Fibroblast of skin of scalp (primary cell): ENCODE measurements around the gene SERPINA1. TPM values are rescaled to one million over a fixed set of nuclear protein-coding genes. Genes with fewer than 3 reads are reported as not detected.
"Not testable (repeated sequence)": the region's sequence is repeated elsewhere in the genome, so short reads cannot be mapped to it uniquely, and the experiment has no call there.

Experiments used
- DNase-seq: peaks from one replicate; pipeline ENCODE4 v3.0.0-alpha.2; 2013
- polyA plus RNA-seq, 2 experiments: library from polyadenylated mRNA; unstranded; fragments of 120-200 nt; gene quantifications; one replicate each; pipeline ENCODE4 v1.2.1, GENCODE V29; 2013; ENCODE audit not compliant: insufficient read length in 2 of 2

SERPINA1 gene
- polyA plus RNA-seq (2013, experiment 1 of 2; ENCODE audit: insufficient read length): not detected
- 5.2 TPM for polyA plus RNA-seq (2013, experiment 2 of 2; ENCODE audit: insufficient read length)

DNA sequence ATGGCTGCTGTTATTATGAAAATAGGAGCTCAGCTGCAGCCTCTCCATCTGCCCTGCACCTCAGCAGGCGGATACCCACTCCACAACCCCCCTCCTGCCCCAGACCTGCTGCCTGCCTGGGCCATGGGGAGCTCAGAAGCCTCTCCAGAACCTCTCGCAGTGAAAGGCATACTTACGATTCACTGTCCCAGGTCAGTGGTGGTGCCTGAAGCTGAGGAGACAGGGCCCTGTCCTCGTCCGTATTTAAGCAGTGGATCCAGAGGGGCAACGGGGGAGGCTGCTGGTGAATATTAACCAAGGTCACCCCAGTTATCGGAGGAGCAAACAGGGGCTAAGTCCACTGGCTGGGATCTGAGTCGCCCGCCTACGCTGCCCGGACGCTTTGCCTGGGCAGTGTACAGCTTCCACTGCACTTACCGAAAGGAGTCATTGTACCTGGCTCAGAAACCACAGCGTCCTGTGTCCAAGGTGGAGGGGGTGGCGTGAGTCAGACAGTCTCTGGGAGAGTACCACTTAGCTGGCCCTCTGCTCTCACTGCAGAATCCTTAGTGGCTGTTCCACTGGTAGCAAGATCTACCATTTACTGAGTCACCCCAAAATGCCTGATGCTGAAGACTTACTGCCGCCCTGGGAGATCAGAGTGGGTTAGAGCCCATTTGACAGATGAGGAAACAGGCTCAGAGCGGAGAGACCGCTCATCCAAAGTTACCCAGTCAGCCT lies at the start of gene SERPINA1:
TSS of gene SERPINA1 (minus strand) at position 219 of the 720 bp plus-strand sequence. CDS start 5,365 bp downstream, outside the sequence.
- no peak for DNase-seq

DNA sequence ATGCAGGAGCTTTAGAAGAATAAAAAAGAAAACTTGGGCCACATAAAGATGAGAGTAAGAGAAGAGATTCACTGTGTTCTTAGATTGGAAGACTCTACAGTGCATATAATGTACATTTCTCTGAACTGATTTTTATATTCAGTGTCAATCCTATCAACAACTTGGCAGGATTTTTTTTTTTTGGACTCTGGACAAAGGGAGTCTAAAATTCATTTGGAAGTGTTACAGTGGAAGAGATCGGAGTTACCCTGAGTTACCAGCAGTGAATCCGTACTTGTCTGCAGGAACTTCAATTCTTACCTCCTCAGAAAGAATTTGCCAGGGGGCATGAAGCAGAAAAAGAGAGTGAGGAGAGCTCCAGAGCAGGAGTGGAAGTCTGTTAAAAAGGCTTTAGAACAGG lies 40.2 kb upstream of the SERPINA1 start:
- DNase-seq: no peak

DNA sequence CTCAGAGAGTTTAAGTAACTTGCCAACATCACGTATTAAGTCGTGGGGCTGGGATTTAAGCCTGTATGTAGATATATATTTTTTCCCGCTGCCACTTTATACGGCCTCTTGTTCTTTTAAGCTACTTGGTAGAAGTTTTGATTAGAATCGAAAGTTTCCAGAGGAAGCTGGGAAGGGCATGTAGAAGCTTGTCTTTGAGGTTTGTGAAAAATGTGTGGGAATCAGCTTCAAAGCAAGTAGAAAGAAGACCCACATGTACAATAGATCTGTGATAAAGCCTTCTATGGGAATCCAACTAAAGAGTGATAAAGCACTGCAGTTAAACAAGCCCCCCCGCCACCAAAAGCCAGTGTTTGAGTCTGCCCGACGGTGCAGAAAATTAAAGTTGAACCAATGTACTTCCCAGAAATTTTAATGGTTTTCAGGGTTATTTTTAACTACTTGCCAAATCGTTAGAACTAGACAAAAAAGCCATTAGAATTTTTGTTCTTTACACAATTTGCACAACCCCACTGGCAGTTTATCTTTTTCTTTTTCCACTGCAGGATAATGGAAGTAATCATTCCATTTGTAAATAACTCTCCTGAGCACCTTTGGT lies 38.7 kb upstream of the SERPINA1 start:
- DNase-seq: no peak

- DNase-seq: no peak
These were observed 38.1 kb upstream of the SERPINA1 start for GRCh38 chr14:94426526-94426925.

DNA sequence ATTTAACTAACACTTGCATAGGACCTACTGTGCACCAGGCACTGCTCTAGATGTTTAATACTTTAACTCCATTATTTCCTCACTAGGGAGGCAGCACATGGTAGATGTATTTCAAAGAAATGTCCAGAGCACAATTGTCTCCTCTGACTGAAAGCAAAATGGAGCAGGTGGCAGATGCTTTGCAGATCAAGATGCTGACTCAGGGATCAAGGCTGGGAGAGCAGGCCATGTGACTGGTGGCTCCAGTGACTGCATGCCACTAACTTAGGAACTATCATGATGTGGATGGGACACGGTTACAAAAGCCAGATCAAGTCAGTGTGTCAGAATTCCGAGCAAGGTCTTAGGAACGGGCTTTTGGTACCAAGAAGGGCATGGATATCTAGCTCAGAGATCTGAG lies 36.0 kb upstream of the SERPINA1 start:
- DNase-seq: no peak

GRCh38 chr14:94423453-94424056 lies 35.2 kb upstream of the SERPINA1 start:
- peak; percentile 73 for DNase-seq

DNA sequence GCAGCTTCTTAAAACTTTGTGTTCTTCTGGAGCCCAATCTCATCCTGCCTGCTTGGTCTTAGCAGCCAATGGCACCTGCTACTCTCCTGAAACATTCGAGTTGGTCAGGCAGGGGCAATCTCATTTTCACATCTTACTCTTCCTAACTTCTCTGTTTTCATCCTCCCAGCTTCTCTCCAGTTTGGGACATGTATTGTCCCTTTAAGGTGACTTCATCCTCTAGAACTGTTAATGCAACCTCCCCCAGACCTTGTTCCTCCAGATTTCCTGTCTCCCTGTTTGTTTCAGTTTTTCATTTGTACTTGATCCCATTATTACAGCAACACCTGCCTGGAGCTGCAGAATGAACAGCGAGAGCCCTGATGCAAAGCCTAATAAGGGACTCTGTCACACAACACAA lies 32.9 kb upstream of the SERPINA1 start:
- no peak for DNase-seq

- DNase-seq: not testable (repeated sequence)
These were observed 29.2 kb upstream of the SERPINA1 start for GRCh38 chr14:94417497-94418205.

GRCh38 chr14:94412671-94413638 lies 24.6 kb upstream of the SERPINA1 start:
- no peak for DNase-seq

DNA sequence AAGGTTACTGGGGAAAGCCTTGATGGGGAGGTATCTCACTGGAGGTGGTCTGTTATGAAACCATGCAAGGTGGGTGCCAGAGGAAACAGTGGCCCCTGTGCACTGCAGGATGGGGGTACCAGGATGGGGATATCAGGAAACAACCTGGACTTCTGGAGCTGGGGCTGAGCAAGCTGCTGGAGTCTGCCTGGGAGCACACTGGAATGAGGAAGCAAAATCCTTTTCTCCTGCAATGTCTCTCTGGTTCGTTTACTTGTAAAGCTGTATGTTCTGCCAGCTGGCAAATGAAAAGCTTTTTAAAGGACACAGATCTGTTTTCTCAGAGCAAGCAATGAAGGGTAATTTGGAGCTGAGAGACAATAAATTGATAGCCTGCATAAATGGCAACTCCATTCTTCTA lies 23.2 kb upstream of the SERPINA1 start:
- DNase-seq: no peak

DNA sequence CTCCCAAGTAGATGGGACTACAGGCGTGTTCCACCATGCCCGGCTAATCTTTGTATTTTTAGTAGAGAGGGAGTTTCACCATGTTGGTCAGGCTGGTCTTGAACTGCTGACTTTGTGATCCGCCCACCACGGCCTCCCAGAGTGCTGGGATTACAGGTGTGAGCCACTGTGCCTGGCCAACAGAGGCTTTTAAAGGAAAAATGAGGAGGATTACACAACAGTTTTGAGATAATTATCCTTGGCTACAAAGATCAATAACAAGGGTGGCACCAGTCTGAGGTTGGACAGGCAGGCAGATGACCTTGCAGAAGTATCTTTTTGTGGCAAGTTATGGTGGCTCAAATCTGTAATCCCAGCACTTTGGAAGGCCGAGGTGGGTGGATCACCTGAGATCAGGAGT lies 21.0 kb upstream of the SERPINA1 start:
- not testable (repeated sequence) for DNase-seq

DNA sequence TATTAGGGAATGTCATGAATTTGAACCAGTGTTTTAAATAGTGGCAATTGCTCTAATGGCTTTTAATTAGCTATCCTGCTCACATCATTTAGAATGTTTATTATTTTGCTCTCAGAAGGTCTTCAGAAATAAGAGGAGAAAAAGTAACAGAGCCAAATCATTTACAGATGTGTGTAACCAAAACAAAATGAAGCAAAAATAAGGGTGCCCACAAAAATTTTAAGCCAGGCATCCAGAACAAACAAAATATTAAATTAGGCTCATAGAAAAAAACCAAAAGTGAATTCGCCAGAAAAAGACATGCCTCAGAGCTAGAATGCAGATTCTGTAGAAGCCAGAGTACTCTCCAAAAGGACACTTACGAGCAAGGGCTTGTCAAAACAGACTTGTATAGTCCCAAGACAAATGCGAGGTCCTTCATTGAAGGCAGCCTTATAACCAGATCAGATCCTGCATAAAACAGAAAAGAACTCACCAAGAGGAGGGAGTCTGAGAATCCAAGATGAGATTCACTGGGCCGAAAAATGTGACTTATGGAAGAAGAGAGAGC lies 20.2 kb upstream of the SERPINA1 start:
- DNase-seq: peak; percentile 67

GRCh38 chr14:94407906-94408305 lies 19.5 kb upstream of the SERPINA1 start:
- peak; percentile 35 for DNase-seq

DNA sequence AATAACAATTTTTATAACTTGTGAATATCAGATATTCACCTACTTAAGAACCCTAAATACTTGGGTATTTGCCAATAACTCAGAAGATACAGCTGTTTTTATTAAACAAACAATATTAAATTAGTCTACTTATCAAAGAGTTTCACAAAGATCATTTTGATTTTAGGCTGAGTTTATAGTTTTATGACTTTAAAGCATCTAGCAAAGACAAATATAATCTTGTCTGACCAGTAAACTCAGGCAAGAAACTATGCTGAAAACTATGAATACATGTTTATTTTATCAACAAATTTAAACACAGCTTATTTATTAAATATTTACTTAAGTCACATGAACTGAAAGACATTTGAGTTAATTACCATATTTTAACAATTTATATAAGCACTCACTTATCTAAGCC lies 18.5 kb upstream of the SERPINA1 start:
- no peak for DNase-seq

DNA sequence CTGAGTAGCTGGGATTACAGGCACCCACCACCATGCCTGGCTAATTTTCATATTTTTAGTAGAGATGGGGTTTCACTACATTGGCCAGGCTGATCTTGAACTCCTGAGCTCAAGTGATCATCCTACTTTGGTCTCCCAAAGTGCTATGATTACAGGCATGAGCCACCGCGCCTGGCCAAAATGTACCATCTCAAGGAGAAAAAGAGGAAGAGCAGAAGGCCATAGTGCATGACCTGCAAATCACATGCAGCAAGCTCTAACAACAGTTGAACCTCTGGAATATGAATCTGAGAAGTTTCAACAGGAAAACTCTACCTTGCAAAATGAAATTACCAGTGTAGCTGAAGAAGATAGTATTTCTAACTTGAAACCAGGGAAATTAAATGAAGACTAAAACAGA lies 17.1 kb upstream of the SERPINA1 start:
- DNase-seq: no peak

DNA sequence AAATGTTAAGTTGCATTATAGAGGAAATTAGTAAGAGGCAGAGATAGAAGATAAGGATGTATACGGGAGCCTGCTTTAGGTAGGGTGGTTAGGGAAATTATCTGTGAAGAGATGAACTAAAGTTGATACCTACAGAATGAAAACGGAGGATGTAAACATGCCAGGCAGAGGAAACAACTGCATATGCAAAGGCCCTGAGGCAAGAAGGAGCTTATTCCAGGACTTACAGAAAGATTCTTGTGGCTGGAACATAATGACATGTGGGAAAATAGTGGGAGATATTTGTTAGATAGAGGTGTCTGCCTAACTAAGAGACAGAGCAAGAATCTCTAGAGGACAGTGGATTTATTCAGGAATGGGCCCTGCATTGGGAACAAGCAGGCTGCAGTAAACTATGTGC lies 16.2 kb upstream of the SERPINA1 start:
- DNase-seq: no peak

GRCh38 chr14:94403312-94403932 lies 15.0 kb upstream of the SERPINA1 start:
- DNase-seq: no peak

DNA sequence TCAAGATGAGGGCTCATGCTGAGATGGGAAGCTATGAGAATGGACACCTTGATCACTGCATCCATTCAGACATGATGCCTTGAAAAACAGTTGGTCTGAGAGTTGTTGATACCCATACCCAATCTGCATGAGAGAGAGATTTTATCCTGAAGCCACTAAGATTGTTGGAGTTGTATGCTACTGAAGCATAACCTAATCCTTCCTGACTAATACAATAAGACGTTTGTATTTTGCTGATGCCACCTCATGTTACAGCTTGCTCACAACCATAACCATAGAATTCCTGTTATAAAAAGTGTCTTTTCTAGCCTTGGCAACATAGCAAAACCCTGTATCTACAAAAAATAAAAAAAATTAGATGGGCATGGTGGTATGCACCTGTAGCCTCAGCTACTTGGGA lies 12.7 kb upstream of the SERPINA1 start:
- DNase-seq: no peak

GRCh38 chr14:94400422-94400841 lies 12.0 kb upstream of the SERPINA1 start:
- DNase-seq: peak; percentile 67

GRCh38 chr14:94398536-94398935 lies 10.1 kb upstream of the SERPINA1 start:
- DNase-seq: no peak

DNA sequence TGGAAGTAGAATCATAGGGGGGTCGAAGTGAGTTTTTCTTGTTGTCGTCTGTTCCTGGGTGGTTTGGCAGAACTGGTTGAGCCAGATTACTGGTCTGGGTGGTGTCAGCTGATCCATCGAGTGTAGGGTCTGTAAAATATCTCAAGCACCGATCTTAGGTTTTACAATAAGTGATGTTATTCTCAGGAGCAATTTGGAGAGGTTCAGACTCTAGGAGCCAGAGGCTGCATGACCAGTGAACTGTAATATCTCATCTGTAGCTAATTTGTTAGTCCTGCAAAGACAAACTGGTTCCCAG lies 9.7 kb upstream of the SERPINA1 start:
- no peak for DNase-seq
